ENCODE data around the gene APOBR. TPM values are rescaled to one million over a fixed set of nuclear protein-coding genes. Genes with fewer than 3 reads are reported as not detected.

The APOBR gene
- total and polyA plus RNA-seq, 2 of the 13 experiments (the other 11 are each of a cell fraction or from before 2014, with no cell fraction given): 0.03 TPM; not detected in 1

DNA sequence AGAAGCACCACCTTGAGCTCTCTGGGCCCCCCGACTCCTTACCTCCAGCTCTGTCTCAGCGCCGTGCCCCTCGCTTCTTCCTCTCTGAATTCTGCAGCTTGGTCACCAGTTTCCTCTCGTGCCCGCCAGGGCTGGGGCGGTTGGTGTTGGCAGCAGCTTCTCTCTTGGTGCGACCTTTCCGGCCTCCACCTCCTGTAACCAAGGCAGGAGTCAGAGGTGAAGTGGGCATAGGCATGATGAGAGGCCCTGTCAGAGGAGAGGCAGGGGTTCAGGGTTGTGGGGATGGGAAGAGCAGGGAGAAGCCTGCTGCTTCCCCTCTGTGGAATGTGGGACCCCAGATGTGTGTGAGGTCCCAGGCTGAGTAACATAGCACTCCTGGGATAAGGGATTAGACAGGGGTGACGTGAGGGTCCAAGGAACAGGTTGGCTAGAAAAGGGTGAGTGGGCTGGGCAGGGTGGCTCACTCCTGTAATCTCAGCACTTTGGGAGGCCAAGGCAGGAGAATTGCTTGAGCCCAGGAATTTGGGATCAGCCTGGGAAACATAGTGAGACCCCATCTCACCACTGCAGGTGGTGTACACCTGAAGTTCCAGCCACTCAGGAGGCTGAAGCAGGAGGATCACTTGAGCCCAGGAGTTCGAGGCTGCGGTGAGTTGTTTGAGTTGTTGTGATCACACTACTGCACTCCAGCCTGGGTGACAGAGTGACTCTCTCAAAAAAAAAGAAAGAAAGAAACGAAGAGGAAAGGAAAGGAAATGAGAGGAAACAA lies 43.7 kb downstream of the APOBR start (continued):
- TF ChIP-seq, protein P1, sequence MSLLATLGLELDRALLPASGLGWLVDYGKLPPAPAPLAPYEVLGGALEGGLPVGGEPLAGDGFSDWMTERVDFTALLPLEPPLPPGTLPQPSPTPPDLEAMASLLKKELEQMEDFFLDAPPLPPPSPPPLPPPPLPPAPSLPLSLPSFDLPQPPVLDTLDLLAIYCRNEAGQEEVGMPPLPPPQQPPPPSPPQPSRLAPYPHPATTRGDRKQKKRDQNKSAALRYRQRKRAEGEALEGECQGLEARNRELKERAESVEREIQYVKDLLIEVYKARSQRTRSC (CRISPR knock-in tag; IDR thresholded peaks at IDR 0.05; ENCODE audit: low read depth): no peak
- no peak for TF ChIP-seq ZNF382 (CRISPR knock-in tag; IDR thresholded peaks at IDR 0.05; ENCODE audit: borderline replicate concordance)
- no peak for TF ChIP-seq KLF11 (CRISPR knock-in tag; IDR thresholded peaks at IDR 0.05)
- TF ChIP-seq ZNF235 (CRISPR knock-in tag; IDR thresholded peaks at IDR 0.05; ENCODE audit: borderline replicate concordance): no peak
- TF ChIP-seq TOE1 (CRISPR knock-in tag; IDR thresholded peaks at IDR 0.05): no peak
- TF ChIP-seq NBN (conservative IDR thresholded peaks at IDR 0.05): no peak
- TF ChIP-seq, protein P2, sequence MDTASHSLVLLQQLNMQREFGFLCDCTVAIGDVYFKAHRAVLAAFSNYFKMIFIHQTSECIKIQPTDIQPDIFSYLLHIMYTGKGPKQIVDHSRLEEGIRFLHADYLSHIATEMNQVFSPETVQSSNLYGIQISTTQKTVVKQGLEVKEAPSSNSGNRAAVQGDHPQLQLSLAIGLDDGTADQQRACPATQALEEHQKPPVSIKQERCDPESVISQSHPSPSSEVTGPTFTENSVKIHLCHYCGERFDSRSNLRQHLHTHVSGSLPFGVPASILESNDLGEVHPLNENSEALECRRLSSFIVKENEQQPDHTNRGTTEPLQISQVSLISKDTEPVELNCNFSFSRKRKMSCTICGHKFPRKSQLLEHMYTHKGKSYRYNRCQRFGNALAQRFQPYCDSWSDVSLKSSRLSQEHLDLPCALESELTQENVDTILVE (CRISPR knock-in tag; IDR thresholded peaks at IDR 0.05): no peak
- 0 out of 2 replicates have a peak, but pooled peaks have one; percentile 4 for TF ChIP-seq CBFB (CRISPR knock-in tag; IDR thresholded peaks at IDR 0.05)
- no peak for TF ChIP-seq NFRKB (IDR thresholded peaks at IDR 0.05)
- no peak for TF ChIP-seq NONO (IDR thresholded peaks at IDR 0.05)
- TF ChIP-seq NONO (CRISPR knock-in tag; conservative IDR thresholded peaks at IDR 0.05): no peak
- TF ChIP-seq HNRNPLL (IDR thresholded peaks at IDR 0.05; ENCODE audit: low read depth, low read length, poor library complexity, severe bottlenecking): no peak
- TF ChIP-seq, protein P3, sequence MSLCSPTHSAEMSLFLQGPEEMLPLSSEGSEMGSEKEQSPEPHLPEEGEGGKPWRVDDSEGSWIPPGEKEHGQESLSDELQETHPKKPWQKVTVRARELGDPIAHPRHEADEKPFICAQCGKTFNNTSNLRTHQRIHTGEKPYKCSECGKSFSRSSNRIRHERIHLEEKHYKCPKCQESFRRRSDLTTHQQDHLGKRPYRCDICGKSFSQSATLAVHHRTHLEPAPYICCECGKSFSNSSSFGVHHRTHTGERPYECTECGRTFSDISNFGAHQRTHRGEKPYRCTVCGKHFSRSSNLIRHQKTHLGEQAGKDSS (CRISPR knock-in tag; IDR thresholded peaks at IDR 0.05; ENCODE audit: borderline replicate concordance, low read depth): no peak
- TF ChIP-seq POLR2AphosphoS5 (IDR thresholded peaks at IDR 0.05; ENCODE audit: low read depth, low read length): no peak
- TF ChIP-seq ADNP (CRISPR knock-in tag; IDR thresholded peaks at IDR 0.05): peak; percentile 46; the same call in 1 of the 2 replicates
- TF ChIP-seq, protein P4, sequence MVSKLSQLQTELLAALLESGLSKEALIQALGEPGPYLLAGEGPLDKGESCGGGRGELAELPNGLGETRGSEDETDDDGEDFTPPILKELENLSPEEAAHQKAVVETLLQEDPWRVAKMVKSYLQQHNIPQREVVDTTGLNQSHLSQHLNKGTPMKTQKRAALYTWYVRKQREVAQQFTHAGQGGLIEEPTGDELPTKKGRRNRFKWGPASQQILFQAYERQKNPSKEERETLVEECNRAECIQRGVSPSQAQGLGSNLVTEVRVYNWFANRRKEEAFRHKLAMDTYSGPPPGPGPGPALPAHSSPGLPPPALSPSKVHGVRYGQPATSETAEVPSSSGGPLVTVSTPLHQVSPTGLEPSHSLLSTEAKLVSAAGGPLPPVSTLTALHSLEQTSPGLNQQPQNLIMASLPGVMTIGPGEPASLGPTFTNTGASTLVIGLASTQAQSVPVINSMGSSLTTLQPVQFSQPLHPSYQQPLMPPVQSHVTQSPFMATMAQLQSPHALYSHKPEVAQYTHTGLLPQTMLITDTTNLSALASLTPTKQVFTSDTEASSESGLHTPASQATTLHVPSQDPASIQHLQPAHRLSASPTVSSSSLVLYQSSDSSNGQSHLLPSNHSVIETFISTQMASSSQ (IDR thresholded peaks at IDR 0.05; ENCODE audit: low read depth): no peak
- TF ChIP-seq, protein P4 (CRISPR knock-in tag; IDR thresholded peaks at IDR 0.05; ENCODE audit: borderline replicate concordance): 0 out of 2 replicates have a peak, but pooled peaks have one; percentile 1
- TF ChIP-seq ZNF737 (CRISPR knock-in tag; IDR thresholded peaks at IDR 0.05; ENCODE audit: borderline replicate concordance): 0 out of 2 replicates have a peak, but pooled peaks have one; percentile 67
- 0 out of 2 replicates have a peak, but pooled peaks have one; percentile 36 for TF ChIP-seq MZF1 (CRISPR knock-in tag; IDR thresholded peaks at IDR 0.05; ENCODE audit: borderline replicate concordance)
- TF ChIP-seq NR2C2 (CRISPR knock-in tag; IDR thresholded peaks at IDR 0.05; ENCODE audit: borderline replicate concordance): peak; percentile 13; the same call in 1 of the 2 replicates
- no peak for TF ChIP-seq ZNF10 (CRISPR knock-in tag; IDR thresholded peaks at IDR 0.05; ENCODE audit: borderline replicate concordance, low read depth)
- TF ChIP-seq FOXA1 (IDR thresholded peaks at IDR 0.05): no peak
- no peak for TF ChIP-seq FOXA1 (CRISPR knock-in tag; IDR thresholded peaks at IDR 0.05)
- TF ChIP-seq SSRP1 (CRISPR knock-in tag; IDR thresholded peaks at IDR 0.05): no peak
- no peak for TF ChIP-seq MTF2 (CRISPR knock-in tag; IDR thresholded peaks at IDR 0.05; ENCODE audit: borderline replicate concordance)

Measured in HepG2 (cell line).